Stimulated activated CD4-positive, alpha-beta T cell treated with anti-CD3 and anti-CD28 coated beads, TNF-alpha, amount 100 ng/mL, for 1 hour (primary cell): ENCODE data around the gene ST7.

Source experiments
- DNase-seq, 3 donors: peaks; one replicate each; pipeline ENCODE4 v3.0.0-alpha.2; 2020; ENCODE audit warnings: low read depth in 3 of 3, low spot score in 1 of 3

Gene ST7

GRCh38 chr7:117148971-117149370, 195.7 kb downstream of the ST7 start:
- DNase-seq, result no peak

- DNase-seq, result no peak
Measured at GRCh38 chr7:117149692-117150091, 196.4 kb downstream of the ST7 start.

GRCh38 chr7:117152213-117153007, 199.1 kb downstream of the ST7 start:
- DNase-seq, result no peak

GRCh38 chr7:117153016-117153545, 199.8 kb downstream of the ST7 start:
- DNase-seq, result no peak

- DNase-seq, result no peak
Measured at GRCh38 chr7:117154721-117155120, 201.4 kb downstream of the ST7 start.

- DNase-seq, result no peak
Measured at GRCh38 chr7:117155694-117156093, 202.4 kb downstream of the ST7 start.

GRCh38 chr7:117157241-117158209, 204.2 kb downstream of the ST7 start:
- DNase-seq, result no peak

- no peak for DNase-seq
Measured at GRCh38 chr7:117158941-117159697, 205.8 kb downstream of the ST7 start.

- DNase-seq, result no peak
Measured at GRCh38 chr7:117163101-117163500, 209.8 kb downstream of the ST7 start.

- DNase-seq, result no peak
Measured at GRCh38 chr7:117164620-117165019, 211.3 kb downstream of the ST7 start.

GRCh38 chr7:117165656-117166055, 212.4 kb downstream of the ST7 start:
- DNase-seq, result no peak

GRCh38 chr7:117169907-117170306, 216.6 kb downstream of the ST7 start:
- DNase-seq, result no peak

- DNase-seq, result no peak
Measured at GRCh38 chr7:117171106-117171505, 217.8 kb downstream of the ST7 start.

- DNase-seq, result no peak
Measured at GRCh38 chr7:117172283-117172682, 219.0 kb downstream of the ST7 start.

GRCh38 chr7:117173035-117173770, 219.9 kb downstream of the ST7 start:
- no peak for DNase-seq

GRCh38 chr7:117176206-117176605, 222.9 kb downstream of the ST7 start:
- DNase-seq, result no peak

- DNase-seq, result no peak
Measured at GRCh38 chr7:117178600-117178999, 225.3 kb downstream of the ST7 start.

GRCh38 chr7:117179701-117180100, 226.4 kb downstream of the ST7 start:
- DNase-seq, result no peak

GRCh38 chr7:117183729-117184128, 230.4 kb downstream of the ST7 start:
- DNase-seq, result no peak

- DNase-seq, result no peak
Measured at GRCh38 chr7:117184367-117184766, 231.1 kb downstream of the ST7 start.
